ENCODE results near the gene TNFAIP8L3.

The TNFAIP8L3 gene

GRCh38 chr15:51114437-51115119 lies 19.9 kb upstream of the TNFAIP8L3 start:
- DNase-seq: no peak

GRCh38 chr15:51112078-51112477 lies 17.4 kb upstream of the TNFAIP8L3 start:
- DNase-seq: no peak

- no peak for DNase-seq
Measured at GRCh38 chr15:51111061-51111460, 16.4 kb upstream of the TNFAIP8L3 start.

GRCh38 chr15:51110171-51110570 lies 15.5 kb upstream of the TNFAIP8L3 start:
- no peak for DNase-seq

GRCh38 chr15:51108933-51109550 lies 14.3 kb upstream of the TNFAIP8L3 start:
- DNase-seq: no peak

GRCh38 chr15:51107612-51108011 lies 12.9 kb upstream of the TNFAIP8L3 start:
- DNase-seq: no peak

- DNase-seq: no peak
Measured at GRCh38 chr15:51106481-51106880, 11.8 kb upstream of the TNFAIP8L3 start.

GRCh38 chr15:51105430-51106016 lies 10.8 kb upstream of the TNFAIP8L3 start:
- no peak for DNase-seq

GRCh38 chr15:51104512-51104911 lies 9.8 kb upstream of the TNFAIP8L3 start:
- no peak for DNase-seq

- no peak for DNase-seq
Measured at GRCh38 chr15:51103330-51103729, 8.6 kb upstream of the TNFAIP8L3 start.

- DNase-seq: no peak
Measured at GRCh38 chr15:51100785-51101489, 6.2 kb upstream of the TNFAIP8L3 start.

- DNase-seq: no peak
Measured at GRCh38 chr15:51099185-51099584, 4.5 kb upstream of the TNFAIP8L3 start.

GRCh38 chr15:51098331-51098619 lies 3.6 kb upstream of the TNFAIP8L3 start:
- no peak for DNase-seq

GRCh38 chr15:51097553-51098330 lies 3.0 kb upstream of the TNFAIP8L3 start:
- no peak for DNase-seq

- no peak for DNase-seq
Measured at GRCh38 chr15:51096976-51097375, 2.3 kb upstream of the TNFAIP8L3 start.

GRCh38 chr15:51095681-51096331 lies 1.1 kb upstream of the TNFAIP8L3 start:
- DNase-seq: no peak

GRCh38 chr15:51093839-51094605 lies 684 bp downstream of the TNFAIP8L3 start:
- DNase-seq: no peak

GRCh38 chr15:51093488-51093838 lies 1.2 kb downstream of the TNFAIP8L3 start:
- no peak for DNase-seq

- DNase-seq: no peak
Measured at GRCh38 chr15:51092480-51093040, 2.1 kb downstream of the TNFAIP8L3 start.

GRCh38 chr15:51090753-51091152 lies 4.0 kb downstream of the TNFAIP8L3 start:
- DNase-seq: no peak

GRCh38 chr15:51089699-51090453 lies 4.8 kb downstream of the TNFAIP8L3 start:
- no peak for DNase-seq
